Esophagus squamous epithelium (tissue), 4 donors: ENCODE data around the gene SEC14L6.

Experiments used
- CTCF ChIP-seq, 6 experiments: fragments of 450-650 bp in 4 of 6; fragments of 200-600 bp in 2 of 6; sonication (generic) in 2 of 6; IDR thresholded peaks; one replicate each; pipeline ENCODE4 v1.5.1; 2016 to 2019; ENCODE audit warnings: antibody characterized with exemption in 6 of 6, mild to moderate bottlenecking in 4 of 6, moderate library complexity in 4 of 6
- POLR2A ChIP-seq, 4 donors: fragments of 450-650 bp; IDR thresholded peaks; one replicate each; pipeline ENCODE4 v1.6.1; 2017; ENCODE audit warnings: antibody characterized with exemption in 4 of 4, mild to moderate bottlenecking in 4 of 4, moderate library complexity in 3 of 4

GRCh38 chr22:30565341-30565740 lies 18.8 kb upstream of the SEC14L6 start:
- TF ChIP-seq CTCF (IDR thresholded peaks at IDR 0.05), result no peak
- TF ChIP-seq POLR2A (IDR thresholded peaks at IDR 0.05), result no peak
